RWPE2 (cell line): ENCODE measurements around the gene MSMP.

Source experiments
- ATAC-seq: fragments of 200-7000 bp; cut with Tn5 transposase; 3 replicates; pipeline ENCODE4 v1.9.1; 2021; ENCODE audit warnings: low read depth
- DNase-seq: peaks from one replicate; pipeline ENCODE4 v3.0.0-alpha.2; 2020; ENCODE audit warnings: low spot score
- H3K27ac ChIP-seq: fragments of 450-650 bp; 2 replicates; pipeline ENCODE4 v1.5.1; 2017; ENCODE audit warnings: mild to moderate bottlenecking; ENCODE audit not compliant: poor library complexity, severe bottlenecking
- H3K27me3 ChIP-seq: fragments of 250-450 bp; sonication (Bioruptor Pico); 2 replicates; pipeline ENCODE4 v1.5.1; 2021; ENCODE audit warnings: mild to moderate bottlenecking, moderate library complexity; ENCODE audit not compliant: insufficient read depth, poor library complexity, severe bottlenecking
- H3K36me3 ChIP-seq: fragments of 250-450 bp; sonication (Bioruptor Pico); 2 replicates; pipeline ENCODE4 v1.5.1; 2020; ENCODE audit warnings: low read depth, mild to moderate bottlenecking, moderate library complexity
- H3K4me1 ChIP-seq: fragments of 250-450 bp; sonication (Bioruptor Pico); 2 replicates; pipeline ENCODE4 v1.5.1; 2021; ENCODE audit warnings: mild to moderate bottlenecking, moderate library complexity; ENCODE audit not compliant: insufficient read depth, poor library complexity, severe bottlenecking
- H3K4me3 ChIP-seq: fragments of 250-450 bp; sonication (Bioruptor Pico); 2 replicates; pipeline ENCODE4 v1.5.1; 2021; ENCODE audit warnings: mild to moderate bottlenecking, moderate library complexity; ENCODE audit not compliant: severe bottlenecking
- H3K9me3 ChIP-seq: fragments of 250-450 bp; sonication (Bioruptor Pico); 2 replicates; pipeline ENCODE4 v1.5.1; 2021; ENCODE audit warnings: mild to moderate bottlenecking, moderate library complexity; ENCODE audit not compliant: severe bottlenecking
- CTCF ChIP-seq: fragments of 450-650 bp; IDR thresholded peaks from one replicate; pipeline ENCODE4 v1.5.1; 2017; ENCODE audit warnings: mild to moderate bottlenecking, moderate library complexity; ENCODE audit not compliant: poor library complexity, severe bottlenecking

The MSMP gene

GRCh38 chr9:35791297-35791921 lies 37.3 kb upstream of the MSMP start, which contains the start of gene NPR2:
Gene NPR2 (plus strand): TSS chr9:35791591. CDS start chr9:35792409, 818 bp downstream.
- Histone ChIP-seq H3K4me3 (no peak within 1 kb of the TSS), H3K27me3 (no peaks in the 10 kb centered on the region), H3K36me3 (no peaks in the 10 kb centered on the region), H3K27ac (no peak within 1 kb of the TSS), H3K9me3 (no peaks in the 10 kb centered on the region), H3K4me1 (peaks cover 5% of the 10 kb centered on the region)
- DNase-seq (no peak), ATAC-seq (peak; percentile 15; the same call in 1 of the 3 replicates)
- TF ChIP-seq CTCF, result no peak

GRCh38 chr9:35790385-35791296 lies 36.6 kb upstream of the MSMP start:
- Histone ChIP-seq H3K27ac (no peak overlapping the region), H3K9me3 (no peaks in the 10 kb centered on the region), H3K4me3 (no peak overlapping the region), H3K4me1 (peaks cover 2% of the 10 kb centered on the region), H3K27me3 (no peaks in the 10 kb centered on the region), H3K36me3 (no peaks in the 10 kb centered on the region)
- peak; percentile 92 for ATAC-seq
- DNase-seq, result no peak
- TF ChIP-seq CTCF, result peak; percentile 92

- Histone ChIP-seq H3K4me3 (no peak overlapping the region), H3K9me3 (no peaks in the 10 kb centered on the region), H3K36me3 (no peaks in the 10 kb centered on the region), H3K27ac (no peak overlapping the region), H3K27me3 (no peaks in the 10 kb centered on the region), H3K4me1 (no peaks in the 10 kb centered on the region)
- no peak for TF ChIP-seq CTCF
- DNase-seq, result no peak
- ATAC-seq, result no peak
These were observed 35.9 kb upstream of the MSMP start for GRCh38 chr9:35790025-35790384.

GRCh38 chr9:35789541-35789940 lies 35.5 kb upstream of the MSMP start:
- Histone ChIP-seq H3K27ac (no peak overlapping the region), H3K36me3 (no peaks in the 10 kb centered on the region), H3K4me3 (no peak overlapping the region), H3K4me1 (no peaks in the 10 kb centered on the region), H3K27me3 (no peaks in the 10 kb centered on the region), H3K9me3 (no peaks in the 10 kb centered on the region)
- TF ChIP-seq CTCF, result no peak
- DNase-seq (no peak), ATAC-seq (no peak)
